GM12891 (cell line): ENCODE measurements around the gene SORCS1.

Experiments
- POLR2A ChIP-seq: IDR thresholded peaks from 2 replicates; pipeline ENCODE4 v1.6.1; 2011; ENCODE audit warnings: low read depth, low read length, control low read depth
- POLR2AphosphoS5 ChIP-seq: IDR thresholded peaks from 2 replicates; pipeline ENCODE4 v1.6.1; 2011; ENCODE audit warnings: low read depth, low read length, control low read depth

DNA sequence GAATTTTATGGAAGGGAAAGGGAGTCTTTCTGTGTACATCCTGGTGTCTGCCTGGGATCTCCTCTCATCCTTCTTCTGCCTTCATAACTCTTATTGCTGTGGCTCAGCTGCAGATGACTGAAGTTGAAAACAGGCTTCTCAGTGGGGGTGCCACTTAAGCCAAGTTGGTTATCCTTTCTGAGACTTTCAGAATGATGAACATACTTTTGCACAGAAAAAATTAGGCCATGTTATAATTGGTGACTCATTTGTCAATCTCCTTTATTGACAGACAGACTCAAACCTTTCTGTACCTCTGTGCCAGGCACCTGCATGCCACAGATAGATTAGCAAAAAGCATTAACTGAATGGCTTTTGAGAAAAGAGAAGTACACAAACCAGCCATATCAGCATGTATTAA is 430.3 kb downstream of the SORCS1 start:
- TF ChIP-seq POLR2AphosphoS5 = no peak
- TF ChIP-seq POLR2A = no peak
